IMR-90 (cell line): ENCODE measurements around the gene COL19A1. TPM values are rescaled to one million over a fixed set of nuclear protein-coding genes. Genes with fewer than 3 reads are reported as not detected.

Source experiments
- ATAC-seq: fragments of 200-7000 bp; cut with Tn5 transposase; 2 replicates; pipeline ENCODE4 v1.9.1; 2020; ENCODE audit warnings: low read depth, mild to moderate bottlenecking, moderate library complexity
- BruUV-seq: library from RNA; stranded (reverse); fragments of 400-500 nt; replicated peaks from 2 replicates; lab custom pipeline; 2021; lab: Mats Ljungman, UMichigan
- CTCF ChIA-PET: fragments of 300-600 bp; formaldehyde crosslinking; extraction: SDS; loops from one replicate; lab custom pipeline; 2021; ENCODE audit warnings: antibody characterized with exemption; lab: Yijun Ruan, JAX
- POLR2A ChIA-PET: fragments of 300-600 bp; sonication (Branson Sonifier 250); formaldehyde crosslinking; loops from one replicate; lab custom pipeline; 2022; ENCODE audit warnings: antibody characterized with exemption; ENCODE audit not compliant: unreplicated experiment; lab: Charles Lee
- DNase-seq: peaks from one replicate; pipeline ENCODE4 v3.0.0; 2013
- H2AFZ ChIP-seq: replicated peaks from 2 replicates; pipeline ENCODE3; 2013; ENCODE audit warnings: low read length, mild to moderate bottlenecking; ENCODE audit not compliant: poor library complexity
- H2AK5ac ChIP-seq: 2 replicates; pipeline ENCODE4 v1.6.1; 2013; ENCODE audit warnings: low read depth, low read length, inconsistent platforms
- H2AK9ac ChIP-seq: replicated peaks from 2 replicates; pipeline ENCODE3; 2013; ENCODE audit warnings: mild to moderate bottlenecking, low read depth, low read length, moderate library complexity; ENCODE audit not compliant: poor library complexity
- H2BK120ac ChIP-seq: 2 replicates; pipeline ENCODE4 v1.6.1; 2013; ENCODE audit warnings: low read depth, low read length, inconsistent platforms
- H2BK15ac ChIP-seq: 3 replicates; pipeline ENCODE4 v1.6.1; 2013; ENCODE audit warnings: low read depth, low read length, inconsistent platforms
- H2BK20ac ChIP-seq: 2 replicates; pipeline ENCODE4 v1.6.1; 2013; ENCODE audit warnings: low read depth, mild to moderate bottlenecking, inconsistent platforms, low read length, moderate library complexity
- H2BK5ac ChIP-seq: 2 replicates; pipeline ENCODE4 v1.6.1; 2013; ENCODE audit warnings: mild to moderate bottlenecking, low read depth, low read length, inconsistent platforms; ENCODE audit not compliant: poor library complexity, severe bottlenecking
- H3K14ac ChIP-seq: replicated peaks from 2 replicates; pipeline ENCODE4 v1.6.1; 2013; ENCODE audit warnings: low read depth, low read length, inconsistent platforms
- H3K18ac ChIP-seq: 2 replicates; pipeline ENCODE4 v1.6.1; 2013; ENCODE audit warnings: low read depth, low read length, control low read depth
- H3K23ac ChIP-seq: 2 replicates; pipeline ENCODE4 v1.6.1; 2013; ENCODE audit warnings: low read depth, low read length, inconsistent platforms
- H3K27ac ChIP-seq: 2 replicates; pipeline ENCODE4 v1.5.1; 2013; ENCODE audit warnings: mild to moderate bottlenecking, control low read depth, low read length; ENCODE audit not compliant: insufficient read depth
- H3K27me3 ChIP-seq: 2 replicates; pipeline ENCODE4 v1.6.1; 2013; ENCODE audit warnings: low read length; ENCODE audit not compliant: control insufficient read depth, insufficient read depth
- H3K36me3 ChIP-seq: 2 replicates; pipeline ENCODE4 v1.6.1; 2013; ENCODE audit warnings: low read length, mixed read lengths; ENCODE audit not compliant: control insufficient read depth, insufficient read depth
- H3K4ac ChIP-seq: 2 replicates; pipeline ENCODE4 v1.6.1; 2013; ENCODE audit warnings: low read depth, low read length, inconsistent platforms
- H3K4me1 ChIP-seq: 2 replicates; pipeline ENCODE4 v1.6.1; 2013; ENCODE audit warnings: low read length, mixed read lengths; ENCODE audit not compliant: control insufficient read depth, insufficient read depth
- H3K4me2 ChIP-seq: 2 replicates; pipeline ENCODE4 v1.6.1; 2013; ENCODE audit warnings: low read depth, mild to moderate bottlenecking, control low read depth, low read length, moderate library complexity
- H3K4me3 ChIP-seq: 2 replicates; pipeline ENCODE4 v1.5.1; 2013; ENCODE audit warnings: low read depth, mild to moderate bottlenecking, control low read depth, low read length, moderate library complexity; ENCODE audit not compliant: insufficient read depth
- H3K56ac ChIP-seq: 2 replicates; pipeline ENCODE4 v1.6.1; 2013; ENCODE audit warnings: low read length, inconsistent platforms; ENCODE audit not compliant: insufficient read depth; ENCODE audit errors: extremely low read depth
- H3K79me1 ChIP-seq, 2 experiments: 2 replicates each; pipeline ENCODE4 v1.6.1; 2013; ENCODE audit warnings: low read length in 2 of 2, inconsistent platforms in 1 of 2, low read depth in 1 of 2
- H3K9ac ChIP-seq: 2 replicates; pipeline ENCODE4 v1.6.1; 2013; ENCODE audit warnings: low read depth, low read length, control low read depth
- H3K9me1 ChIP-seq: 2 replicates; pipeline ENCODE4 v1.6.1; 2013; ENCODE audit warnings: low read length, inconsistent platforms; ENCODE audit not compliant: insufficient read depth
- H3K9me3 ChIP-seq: 2 replicates; pipeline ENCODE4 v1.6.1; 2013; ENCODE audit warnings: low read length; ENCODE audit not compliant: control insufficient read depth, insufficient read depth
- H4K20me1 ChIP-seq: 2 replicates; pipeline ENCODE4 v1.6.1; 2013; ENCODE audit warnings: low read length, inconsistent platforms; ENCODE audit not compliant: insufficient read depth
- H4K5ac ChIP-seq: 2 replicates; pipeline ENCODE4 v1.6.1; 2013; ENCODE audit warnings: mild to moderate bottlenecking, low read depth, low read length, control low read depth
- H4K8ac ChIP-seq, 2 experiments: 2 replicates each; pipeline ENCODE4 v1.6.1; 2013; ENCODE audit warnings: low read depth in 2 of 2, low read length in 2 of 2, control low read depth in 1 of 2, inconsistent platforms in 1 of 2
- H4K91ac ChIP-seq: 2 replicates; pipeline ENCODE4 v1.6.1; 2013; ENCODE audit warnings: low read depth, low read length, inconsistent platforms; ENCODE audit not compliant: insufficient read depth
- BHLHE40 ChIP-seq: fragments of 150-350 bp; IDR thresholded peaks from 2 replicates; pipeline ENCODE4 v1.6.1; 2016; ENCODE audit warnings: mild to moderate bottlenecking, low read depth, low read length
- CHD1 ChIP-seq: IDR thresholded peaks from 2 replicates; pipeline ENCODE4 v1.6.1; 2012; ENCODE audit warnings: low read depth, low read length, improper control_type of control experiment
- MAFK ChIP-seq: IDR thresholded peaks from 2 replicates; pipeline ENCODE4 v1.6.1; 2012; ENCODE audit warnings: low read depth, low read length, improper control_type of control experiment
- MAZ ChIP-seq: IDR thresholded peaks from 2 replicates; pipeline ENCODE4 v1.6.1; 2012; ENCODE audit warnings: low read depth, mild to moderate bottlenecking, low read length, improper control_type of control experiment, moderate library complexity, borderline replicate concordance
- NFE2L2 ChIP-seq: fragments of 150-350 bp; IDR thresholded peaks from 2 replicates; pipeline ENCODE4 v1.6.1; 2016; ENCODE audit warnings: low read depth, mild to moderate bottlenecking, low read length
- POLR2A ChIP-seq: IDR thresholded peaks from 2 replicates; pipeline ENCODE4 v1.6.1; 2012; ENCODE audit warnings: mild to moderate bottlenecking, low read depth, low read length
- WGBS, 2 experiments: methylation state at CpG; one replicate each; pipeline versions ENCODE4 v1.1.5 to v1.1.7; 2013; ENCODE audit warnings: missing lambda C conversion rate in 2 of 2; ENCODE audit not compliant: insufficient read length in 1 of 2; ENCODE audit errors: extremely low coverage in 2 of 2; 5-methylcytosine and 5-hydroxymethylcytosine counted together
- dilution Hi-C: fragments of 300-500 bp; cut with HindIII; formaldehyde crosslinking; loops from one replicate; pipeline ENCODE4 v1.14.3; 2018; ENCODE audit warnings: low sequenced_read_pairs; ENCODE audit not compliant: unreplicated experiment
- in situ Hi-C: fragments of 300-500 bp; cut with MboI; formaldehyde crosslinking; loops from 3 replicates; pipeline ENCODE4 v1.14.3; 2019; ENCODE audit warnings: low sequenced_read_pairs, inconsistent platforms, mixed read lengths
- intact Hi-C: fragments of 100-400 bp; cut with micrococcal nuclease; formaldehyde crosslinking; loops from 2 replicates; pipeline ENCODE4 v1.10.0; 2022
- polyA plus RNA-seq, 3 experiments: library from polyadenylated mRNA; depleted of rRNA; stranded (reverse); fragments of >200 nt; gene quantifications; 2 replicates each; pipeline ENCODE4 v1.2.3, GENCODE V29; 2012; ENCODE audit warnings: low replicate concordance in 1 of 3
- total RNA-seq: library from RNA; depleted of rRNA; stranded (reverse); fragments of >200 nt; gene quantifications from 2 replicates; pipeline ENCODE4 v1.2.3, GENCODE V29; 2012

Gene COL19A1
- total and polyA plus RNA-seq, 2 of the 4 experiments (the other 2 are of a cell fraction) = under 0.01 TPM; not detected in 1

DNA sequence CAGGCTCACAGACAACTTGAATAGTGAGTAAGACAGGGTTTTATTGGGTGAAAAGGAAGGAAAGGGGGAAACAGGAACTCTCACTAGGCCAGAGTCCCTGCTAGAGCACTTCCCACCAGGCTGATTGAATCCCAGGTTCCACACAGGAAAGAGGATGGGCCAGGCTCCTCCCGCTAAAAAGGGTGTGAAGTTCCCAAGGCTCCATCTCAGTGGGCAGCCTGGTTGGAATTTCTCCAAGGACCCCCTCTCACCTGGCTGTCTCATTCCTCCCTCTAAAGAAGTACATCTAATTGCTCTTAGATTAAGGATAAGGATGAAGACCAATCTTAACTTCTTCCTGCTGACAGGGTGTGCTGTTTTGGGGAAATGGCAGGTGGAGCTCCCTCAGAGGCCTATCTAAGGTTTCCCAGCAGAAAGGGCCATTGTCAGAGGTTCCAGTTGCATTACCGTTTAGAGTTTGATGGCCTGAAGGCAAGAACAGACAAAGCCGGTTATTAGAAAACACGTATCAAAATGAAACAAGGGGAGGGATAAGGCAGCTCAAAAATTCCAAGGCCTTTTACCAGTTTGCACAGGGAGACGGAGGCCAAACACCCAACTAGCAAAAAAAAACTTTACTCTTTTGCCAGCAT, 21.5 kb downstream of the COL19A1 start:
- DNase-seq (no peak), ATAC-seq (no peak)
- H3K4me1 ChIP-seq = no peaks in the 10 kb centered on the region
- H2AK5ac ChIP-seq = no peak overlapping the region
- no CpG with 5 or more reads among the region's 5 CpGs for WGBS, 2 experiments
- H2AK9ac ChIP-seq = no peak overlapping the region
- no peak overlapping the region for H2BK15ac ChIP-seq
- in situ Hi-C loops (no loop called here), dilution Hi-C loops (no loop called here), intact Hi-C loops (no loop called here)
- H2BK5ac ChIP-seq = no peak overlapping the region
- H3K23ac ChIP-seq = no peak overlapping the region
- no peak overlapping the region for H3K4me3 ChIP-seq
- no peak overlapping the region for H2BK120ac ChIP-seq
- no peak overlapping the region for H3K9ac ChIP-seq
- no peaks in the 10 kb centered on the region for H4K20me1 ChIP-seq
- H3K4ac ChIP-seq = no peak overlapping the region
- no peak overlapping the region for H3K27ac ChIP-seq
- ChIA-PET CTCF (no interaction called here), POLR2A (no interaction called here)
- no peak overlapping the region for H4K5ac ChIP-seq
- no peaks in the 10 kb centered on the region for H3K27me3 ChIP-seq
- H3K4me2 ChIP-seq = no peak overlapping the region
- no peak for TF ChIP-seq MAFK
- TF ChIP-seq MAZ = no peak
- TF ChIP-seq NFE2L2 = no peak
- no peak for TF ChIP-seq BHLHE40
- TF ChIP-seq POLR2A = no peak
- no peak for TF ChIP-seq CHD1
- H3K9me1 ChIP-seq = no peaks in the 10 kb centered on the region
- H3K9me3 ChIP-seq = no peaks in the 10 kb centered on the region
- no peak overlapping the region for H3K18ac ChIP-seq
- H2BK20ac ChIP-seq = no peak overlapping the region
- BruUV-seq = no TSS peak
- H3K56ac ChIP-seq = no peak overlapping the region
- no peak overlapping the region for H2AFZ ChIP-seq
- no peaks in the 10 kb centered on the region for H3K79me1 ChIP-seq
- no peaks in the 10 kb centered on the region for H3K36me3 ChIP-seq
- no peak overlapping the region for H3K14ac ChIP-seq
- H4K8ac ChIP-seq = no peak overlapping the region
- no peak overlapping the region for H4K91ac ChIP-seq
